K562 (cell line): ENCODE data around the gene LAMA5. TPM values are rescaled to one million over a fixed set of nuclear protein-coding genes. Genes with fewer than 3 reads are reported as not detected.

Source experiments
- ARID2 ChIP-seq: fragments of 450-650 bp; IDR thresholded peaks from 2 replicates; pipeline ENCODE4 v1.6.1; 2017; ENCODE audit warnings: antibody characterized with exemption, mild to moderate bottlenecking
- BHLHE40 ChIP-seq: IDR thresholded peaks from 2 replicates; pipeline ENCODE4 v1.6.1; 2011; ENCODE audit warnings: low read length, improper control_type of control experiment
- CLOCK ChIP-seq: fragments of 250-450 bp; sonication (Bioruptor Pico); IDR thresholded peaks from 2 replicates; pipeline ENCODE4 v1.4.0; 2020; ENCODE audit warnings: mild to moderate bottlenecking, moderate library complexity, borderline replicate concordance
- KLF16 ChIP-seq: IDR thresholded peaks from 2 replicates; pipeline ENCODE4 v1.6.1; 2016; ENCODE audit warnings: antibody characterized with exemption
- MAZ ChIP-seq, 2 experiments: fragments of 450-650 bp in 1 of 2; sonication (generic) in 1 of 2; formaldehyde crosslinking; IDR thresholded peaks in 1 of 2; conservative IDR thresholded peaks in 1 of 2; 2 replicates each; pipeline versions ENCODE4 v1.4.0 to v1.5.0; 2020; ENCODE audit warnings: mild to moderate bottlenecking in 1 of 2, missing genetic modification reagents in 1 of 2
- PCBP1 ChIP-seq: fragments of 200-400 bp; formaldehyde crosslinking; IDR thresholded peaks from 2 replicates; pipeline ENCODE4 v1.6.1; 2018; ENCODE audit warnings: mild to moderate bottlenecking, low read depth, low read length; ENCODE audit not compliant: poor library complexity, severe bottlenecking
- PML ChIP-seq: IDR thresholded peaks from 2 replicates; pipeline ENCODE4 v1.6.1; 2012; ENCODE audit warnings: low read length, inconsistent platforms
- RB1 ChIP-seq: fragments of 450-650 bp; IDR thresholded peaks from 2 replicates; pipeline ENCODE4 v1.6.1; 2017; ENCODE audit warnings: low read depth, mild to moderate bottlenecking
- RCOR1 ChIP-seq, 2 experiments: IDR thresholded peaks; 2 replicates each; pipeline ENCODE4 v1.6.1; 2012; ENCODE audit warnings: low read depth in 2 of 2, low read length in 2 of 2, borderline replicate concordance in 1 of 2, improper control_type of control experiment in 1 of 2
- SMC3 ChIP-seq: conservative IDR thresholded peaks from 2 replicates; pipeline ENCODE4 v1.6.1; 2011; ENCODE audit warnings: low read depth, low read length, improper control_type of control experiment; ENCODE audit not compliant: insufficient read depth
- SRSF9 ChIP-seq: fragments of 200-400 bp; formaldehyde crosslinking; IDR thresholded peaks from 2 replicates; pipeline ENCODE4 v1.6.1; 2017; ENCODE audit warnings: low read depth, low read length, borderline replicate concordance
- STAG1 ChIP-seq: sonication (generic); formaldehyde crosslinking; IDR thresholded peaks from 2 replicates; pipeline ENCODE4 v1.5.0; 2020; ENCODE audit warnings: missing genetic modification reagents, borderline replicate concordance
- TGIF2 ChIP-seq: sonication (generic); formaldehyde crosslinking; IDR thresholded peaks from 2 replicates; pipeline ENCODE4 v1.8.1; 2022; ENCODE audit warnings: mild to moderate bottlenecking, missing genetic modification reagents, moderate library complexity
- ZNF263 ChIP-seq: sonication (generic); formaldehyde crosslinking; IDR thresholded peaks from 2 replicates; pipeline ENCODE4 v1.8.0; 2022; ENCODE audit warnings: mild to moderate bottlenecking, missing genetic modification reagents, borderline replicate concordance
- polyA plus RNA-seq, 8 experiments: library from polyadenylated mRNA; depleted of rRNA in 4 of 8; stranded (reverse) in 5 of 8; unstranded in 3 of 8; fragments of >200 nt; fragmentation: Nextera tagmentation in 2 of 8; fragmentation: Illumina TruSeq in 1 of 8; extraction: Ambion mirVana in 2 of 8; extraction: Trizol in 1 of 8; gene quantifications; 2 replicates each; pipeline versions ENCODE4 v1.2.1 to v1.2.3, GENCODE V29; 2011 to 2014; ENCODE audit warnings: inconsistent platforms in 1 of 8, missing spikeins in 1 of 8
- total RNA-seq, 7 experiments: library from RNA; depleted of rRNA in 6 of 7; stranded (reverse); fragments of >200 nt in 6 of 7; fragmentation: Illumina TruSeq in 2 of 7; extraction: Trizol in 2 of 7; gene quantifications; 2 replicates each; pipeline versions ENCODE4 v1.2.1 to v1.2.3, GENCODE V29; 2011 to 2021; ENCODE audit warnings: low replicate concordance in 1 of 7
- TF ChIP-seq, protein P1 (sequence below): fragments of 450-650 bp; formaldehyde crosslinking; IDR thresholded peaks from 2 replicates; pipeline ENCODE4 v1.4.0; 2020; ENCODE audit warnings: mild to moderate bottlenecking, moderate library complexity
- TF ChIP-seq, protein P2 (sequence below): fragments of 450-650 bp; IDR thresholded peaks from 2 replicates; pipeline ENCODE4 v1.6.1; 2018; ENCODE audit not compliant: partially characterized antibody

LAMA5 gene
- total and polyA plus RNA-seq, 9 of the 15 experiments (the other 6 are each of a cell fraction or from before 2014, with no cell fraction given): 0.31 to 101 (median 7.8) TPM

DNA sequence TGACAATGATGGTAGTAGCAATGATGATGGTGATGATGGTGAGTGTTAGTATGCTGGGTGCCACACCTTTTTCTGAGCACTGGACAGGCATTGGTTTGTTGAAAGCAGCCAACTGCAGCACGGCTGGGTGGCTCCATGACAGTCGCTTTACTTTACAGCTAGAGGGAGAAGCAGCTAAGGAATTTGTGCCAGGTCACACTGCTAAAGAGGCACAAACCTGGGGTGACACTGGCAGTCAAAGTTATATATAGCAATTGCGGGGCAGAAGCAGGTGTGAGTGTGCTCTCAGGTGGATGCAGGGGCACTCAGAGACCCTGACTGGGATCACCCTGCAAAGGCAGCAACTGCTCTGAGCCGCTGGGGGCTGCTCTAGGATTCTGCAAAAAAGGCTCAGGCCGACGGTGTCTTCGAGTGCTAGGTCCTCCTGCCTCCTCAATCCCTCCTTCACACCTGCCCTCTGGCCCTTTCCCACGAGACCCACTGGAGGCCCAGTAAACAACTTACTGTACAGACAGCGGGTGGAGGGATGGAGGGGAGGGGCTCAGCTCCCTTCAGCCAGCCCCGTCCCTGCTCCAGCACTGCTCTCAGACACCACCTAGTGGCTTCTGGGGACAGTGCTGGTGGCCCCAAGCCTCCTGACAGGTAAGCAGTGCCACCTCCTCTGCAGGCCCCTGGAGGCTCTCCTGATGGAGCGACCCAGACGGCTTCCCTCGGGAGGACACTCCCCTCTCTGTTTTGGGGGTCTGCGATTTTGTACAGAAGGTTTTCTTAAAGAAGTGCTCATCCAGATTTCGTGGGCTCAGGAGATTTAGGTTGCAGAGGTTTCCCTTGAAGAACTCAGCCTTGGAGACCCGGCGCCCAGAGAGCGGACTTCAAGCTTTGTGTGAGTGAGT is 15.4 kb upstream of the LAMA5 start (continued):
- TF ChIP-seq, protein P1, sequence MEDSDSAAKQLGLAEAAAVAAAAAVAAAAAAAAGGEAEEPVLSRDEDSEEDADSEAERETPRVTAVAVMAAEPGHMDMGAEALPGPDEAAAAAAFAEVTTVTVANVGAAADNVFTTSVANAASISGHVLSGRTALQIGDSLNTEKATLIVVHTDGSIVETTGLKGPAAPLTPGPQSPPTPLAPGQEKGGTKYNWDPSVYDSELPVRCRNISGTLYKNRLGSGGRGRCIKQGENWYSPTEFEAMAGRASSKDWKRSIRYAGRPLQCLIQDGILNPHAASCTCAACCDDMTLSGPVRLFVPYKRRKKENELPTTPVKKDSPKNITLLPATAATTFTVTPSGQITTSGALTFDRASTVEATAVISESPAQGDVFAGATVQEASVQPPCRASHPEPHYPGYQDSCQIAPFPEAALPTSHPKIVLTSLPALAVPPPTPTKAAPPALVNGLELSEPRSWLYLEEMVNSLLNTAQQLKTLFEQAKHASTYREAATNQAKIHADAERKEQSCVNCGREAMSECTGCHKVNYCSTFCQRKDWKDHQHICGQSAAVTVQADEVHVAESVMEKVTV: peak; percentile 23; the same call in 1 of the 2 replicates
- TF ChIP-seq STAG1 (CRISPR knock-in tag) (peak; percentile 79), RB1 (peak; percentile 89; the same call in 1 of the 2 replicates), SMC3 (peak; percentile 89), CLOCK (no peak), TGIF2 (CRISPR knock-in tag) (no peak), MAZ (CRISPR knock-in tag; conservative IDR thresholded peaks at IDR 0.05 in 1 of 2, IDR thresholded peaks at IDR 0.05 in 1 of 2) (peak; percentile 53 to 93; a peak in 3 of 4 replicates), PML (0 out of 2 replicates have a peak, but pooled peaks have one; percentile 22), SRSF9 (no peak), RCOR1 (IDR thresholded peaks at IDR 0.05; ENCODE audit: borderline replicate concordance in 1 of 2, low read depth in 2 of 2, low read length in 2 of 2) (peak in 1 of 2 experiments; percentile 47; a peak in 1 of 4 replicates), ZNF263 (peak; percentile 41; the same call in 1 of the 2 replicates), KLF16 (0 out of 2 replicates have a peak, but pooled peaks have one; percentile 8), PCBP1 (no peak), BHLHE40 (0 out of 2 replicates have a peak, but pooled peaks have one; percentile 10), ARID2 (0 out of 2 replicates have a peak, but pooled peaks have one; percentile 39)
- TF ChIP-seq, protein P2, sequence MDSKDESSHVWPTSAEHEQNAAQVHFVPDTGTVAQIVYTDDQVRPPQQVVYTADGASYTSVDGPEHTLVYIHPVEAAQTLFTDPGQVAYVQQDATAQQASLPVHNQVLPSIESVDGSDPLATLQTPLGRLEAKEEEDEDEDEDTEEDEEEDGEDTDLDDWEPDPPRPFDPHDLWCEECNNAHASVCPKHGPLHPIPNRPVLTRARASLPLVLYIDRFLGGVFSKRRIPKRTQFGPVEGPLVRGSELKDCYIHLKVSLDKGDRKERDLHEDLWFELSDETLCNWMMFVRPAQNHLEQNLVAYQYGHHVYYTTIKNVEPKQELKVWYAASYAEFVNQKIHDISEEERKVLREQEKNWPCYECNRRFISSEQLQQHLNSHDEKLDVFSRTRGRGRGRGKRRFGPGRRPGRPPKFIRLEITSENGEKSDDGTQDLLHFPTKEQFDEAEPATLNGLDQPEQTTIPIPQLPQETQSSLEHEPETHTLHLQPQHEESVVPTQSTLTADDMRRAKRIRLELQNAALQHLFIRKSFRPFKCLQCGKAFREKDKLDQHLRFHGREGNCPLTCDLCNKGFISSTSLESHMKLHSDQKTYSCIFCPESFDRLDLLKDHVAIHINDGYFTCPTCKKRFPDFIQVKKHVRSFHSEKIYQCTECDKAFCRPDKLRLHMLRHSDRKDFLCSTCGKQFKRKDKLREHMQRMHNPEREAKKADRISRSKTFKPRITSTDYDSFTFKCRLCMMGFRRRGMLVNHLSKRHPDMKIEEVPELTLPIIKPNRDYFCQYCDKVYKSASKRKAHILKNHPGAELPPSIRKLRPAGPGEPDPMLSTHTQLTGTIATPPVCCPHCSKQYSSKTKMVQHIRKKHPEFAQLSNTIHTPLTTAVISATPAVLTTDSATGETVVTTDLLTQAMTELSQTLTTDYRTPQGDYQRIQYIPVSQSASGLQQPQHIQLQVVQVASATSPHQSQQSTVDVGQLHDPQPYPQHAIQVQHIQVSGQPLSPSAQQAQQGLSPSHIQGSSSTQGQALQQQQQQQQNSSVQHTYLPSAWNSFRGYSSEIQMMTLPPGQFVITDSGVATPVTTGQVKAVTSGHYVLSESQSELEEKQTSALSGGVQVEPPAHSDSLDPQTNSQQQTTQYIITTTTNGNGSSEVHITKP: peak; percentile 48
